HG02938 (cell line): ENCODE results near the gene TUBGCP2.
A peak's percentile ranks its signal among the peaks of the same experiment; 100 is the strongest.

ENCODE experiments used
- ATAC-seq: cut with Tn5 transposase; IDR thresholded peaks from one replicate; pipeline ENCODE4 v1.9.1; 2021; ENCODE audit warnings: mild to moderate bottlenecking, moderate library complexity; ENCODE audit not compliant: unreplicated experiment

Gene TUBGCP2

DNA sequence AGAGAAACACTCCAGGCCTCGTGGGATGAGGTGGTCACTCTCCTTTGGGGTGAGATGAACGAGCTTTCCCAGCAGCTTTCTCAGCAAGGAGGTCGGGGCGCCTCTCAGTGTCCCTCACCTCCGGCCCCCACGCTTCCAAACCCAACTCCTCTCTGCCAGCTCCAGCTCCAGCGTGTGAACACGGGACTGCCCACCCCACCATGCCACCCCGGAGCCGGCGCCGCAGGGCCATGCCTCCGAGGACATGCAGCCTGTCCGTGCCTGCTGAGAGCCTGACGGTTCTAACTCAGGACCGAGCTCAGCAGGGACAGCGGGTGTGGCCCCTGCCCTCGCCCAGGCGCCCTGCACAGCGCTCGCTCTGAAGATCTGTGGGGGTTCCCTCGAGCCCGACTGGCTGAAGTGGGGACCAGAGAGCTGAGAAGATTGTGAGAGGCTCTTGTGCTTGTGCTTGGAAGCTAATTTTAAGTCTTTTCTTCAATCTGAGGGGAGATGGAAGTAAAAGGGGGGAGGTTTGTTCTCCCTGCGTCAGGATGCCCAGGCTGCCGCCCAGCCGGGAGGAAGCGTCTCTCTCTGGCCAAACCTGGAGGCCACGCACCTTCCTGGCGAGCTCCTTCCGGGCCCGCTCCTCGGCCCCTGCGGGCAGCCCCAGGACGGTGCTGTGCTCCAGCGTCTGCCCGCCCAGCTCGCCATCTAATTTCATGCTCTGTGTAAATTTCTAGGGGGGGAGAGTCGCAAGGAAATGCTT lies 26.9 kb downstream of the TUBGCP2 start:
- ATAC-seq: no peak

DNA sequence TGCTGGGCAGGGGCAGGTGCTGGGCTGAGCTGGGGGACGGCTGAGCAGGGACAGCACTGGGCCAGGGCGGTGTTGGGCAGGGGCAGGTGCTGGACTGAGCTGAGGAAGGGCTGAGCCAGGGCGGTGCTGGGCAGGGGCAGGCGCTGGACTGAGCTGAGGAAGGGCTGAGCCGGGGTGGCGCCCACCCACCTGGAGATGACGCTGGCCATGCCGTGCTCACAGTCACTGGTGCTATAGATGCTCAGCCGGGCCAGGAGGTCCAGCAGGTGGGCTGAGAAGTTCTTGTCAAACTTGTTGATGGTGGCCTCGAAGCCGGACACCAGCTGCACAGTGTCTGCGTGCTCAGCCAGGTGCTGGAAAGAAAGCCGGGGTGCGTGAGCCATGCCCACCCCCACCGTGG lies 27.6 kb downstream of the TUBGCP2 start:
- ATAC-seq: no peak

DNA sequence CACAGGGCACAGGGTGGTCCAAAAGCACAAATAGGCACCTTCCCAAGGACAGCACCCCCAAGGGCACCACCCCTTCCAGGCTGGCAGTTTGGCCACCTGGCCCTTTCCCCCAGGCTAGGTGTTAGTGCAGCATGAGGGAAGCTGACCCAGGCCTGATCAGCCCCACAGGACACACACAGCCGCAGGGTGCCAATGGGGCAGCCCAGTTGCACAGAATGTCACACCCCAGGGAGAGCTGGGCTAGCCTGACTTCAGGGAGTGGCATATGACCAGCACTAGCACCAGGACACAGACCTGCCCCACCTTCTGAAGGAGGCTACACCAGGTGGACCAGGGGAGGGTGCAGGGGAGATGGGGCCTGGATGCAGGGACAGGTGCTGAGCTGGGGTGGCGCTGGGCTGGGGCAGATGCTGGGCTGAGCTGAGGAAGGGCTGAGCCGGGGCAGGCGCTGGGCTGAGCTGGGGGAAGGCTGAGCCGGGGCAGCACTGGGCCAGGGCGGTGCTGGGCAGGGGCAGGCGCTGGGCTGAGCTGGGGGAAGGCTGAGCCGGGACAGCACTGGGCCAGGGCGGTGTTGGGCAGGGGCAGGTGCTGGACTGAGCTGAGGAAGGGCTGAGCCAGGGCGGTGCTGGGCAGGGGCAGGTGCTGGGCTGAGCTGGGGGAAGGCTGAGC lies 28.1 kb downstream of the TUBGCP2 start:
- no peak for ATAC-seq

DNA sequence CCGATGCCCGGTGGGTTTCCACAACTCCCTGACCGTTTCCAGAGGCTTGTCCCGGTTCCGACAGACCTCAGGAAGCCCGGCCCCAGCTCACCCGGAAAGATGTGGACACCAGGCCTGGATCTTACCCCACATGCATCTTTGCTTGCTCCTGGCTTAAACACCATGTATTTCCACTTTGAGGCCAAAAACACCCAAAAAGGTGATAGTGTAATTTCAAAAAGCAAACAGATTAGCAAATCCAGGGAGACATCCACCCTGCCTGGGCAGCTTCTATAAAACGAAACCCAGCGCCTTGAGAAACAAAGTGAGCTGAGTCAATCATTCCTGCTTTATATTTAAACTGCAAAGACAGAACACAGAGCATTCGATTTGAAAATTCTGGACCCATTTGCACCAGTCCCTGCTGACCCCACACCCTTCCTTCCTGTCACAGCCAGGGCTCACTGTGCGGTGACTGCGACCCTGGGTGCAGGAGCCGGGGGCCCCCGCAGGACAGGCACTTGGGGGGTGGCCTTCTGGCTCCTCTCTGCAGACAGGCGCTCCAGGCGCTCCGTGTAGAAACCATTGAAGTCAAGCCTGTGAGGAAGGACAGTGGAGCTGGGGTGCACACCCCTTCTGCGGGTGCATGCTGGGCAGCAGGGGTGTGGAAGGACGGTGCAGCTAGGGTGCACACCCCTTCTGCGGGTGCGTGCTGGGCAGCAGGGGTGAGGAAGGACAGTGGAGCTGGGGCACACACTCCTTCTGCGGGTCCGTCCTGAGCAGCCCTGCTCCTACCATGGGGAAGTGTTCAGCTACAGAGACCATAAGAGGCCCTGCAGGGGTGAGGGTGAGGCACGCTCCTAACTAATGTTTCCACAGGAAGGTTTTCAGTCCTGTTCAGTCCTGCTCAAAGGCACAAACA lies 29.1 kb downstream of the TUBGCP2 start:
- no peak for ATAC-seq

DNA sequence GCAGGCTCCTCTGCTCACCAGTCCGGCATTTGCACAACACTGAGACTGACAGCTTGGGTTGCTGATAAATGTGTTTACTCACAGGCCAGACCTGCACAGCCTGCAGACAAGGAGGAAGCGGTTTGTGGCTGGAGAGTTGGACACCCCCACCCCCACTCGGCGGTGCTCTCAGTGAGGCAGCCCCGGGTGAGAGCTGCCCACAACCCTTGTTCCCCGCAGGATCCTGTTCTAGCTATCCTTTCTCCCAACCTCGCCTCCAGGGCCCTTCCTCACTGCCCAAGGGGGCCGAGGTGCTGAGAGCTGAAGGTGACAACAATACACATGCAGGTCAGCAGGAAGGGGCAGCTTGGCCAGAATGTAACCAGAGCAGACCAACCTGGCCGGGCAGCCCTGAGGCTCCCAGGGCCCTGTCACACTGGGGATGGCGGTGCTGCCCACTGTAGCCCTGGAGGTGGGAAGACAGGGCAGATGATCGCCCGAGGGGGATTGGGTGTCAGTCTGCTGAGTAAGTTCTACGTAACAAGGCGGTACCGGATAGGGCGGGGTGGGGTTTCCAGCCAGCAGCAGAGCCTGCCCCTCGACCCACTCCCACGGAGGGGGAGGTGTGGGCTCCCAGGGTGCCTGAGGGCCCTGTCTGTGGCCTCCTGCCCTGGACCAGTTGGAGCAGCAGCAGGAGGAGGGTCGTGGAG lies 30.0 kb downstream of the TUBGCP2 start:
- ATAC-seq: peak; percentile 49

DNA sequence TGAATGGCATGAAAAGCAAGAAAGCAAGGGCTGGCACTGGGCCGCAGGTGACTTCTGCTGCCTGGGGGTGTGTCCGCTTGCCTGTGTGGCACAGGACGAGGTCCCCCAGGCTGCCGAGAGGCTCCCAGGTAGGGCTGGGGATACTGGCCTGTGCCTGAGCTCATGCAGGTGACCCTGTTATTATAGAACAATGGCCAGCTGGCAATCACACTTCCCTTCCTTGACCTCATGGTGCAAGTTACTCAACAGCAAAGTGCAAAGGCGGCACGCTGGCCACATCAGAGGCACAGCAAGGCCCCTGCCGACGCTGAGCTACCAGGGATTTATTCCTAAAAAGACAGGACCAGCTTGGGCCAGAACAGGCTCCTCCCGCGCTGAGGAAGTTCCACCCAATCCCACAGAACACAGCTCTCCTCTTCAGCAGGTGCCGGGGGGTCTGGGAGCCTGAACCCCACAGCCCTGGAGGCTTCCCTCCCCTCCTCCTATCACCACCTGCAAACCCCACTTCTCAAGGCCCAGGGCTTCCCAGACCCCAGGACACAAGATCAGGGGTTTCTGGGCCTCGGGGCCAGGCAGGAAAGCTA lies 30.6 kb downstream of the TUBGCP2 start:
- no peak for ATAC-seq

DNA sequence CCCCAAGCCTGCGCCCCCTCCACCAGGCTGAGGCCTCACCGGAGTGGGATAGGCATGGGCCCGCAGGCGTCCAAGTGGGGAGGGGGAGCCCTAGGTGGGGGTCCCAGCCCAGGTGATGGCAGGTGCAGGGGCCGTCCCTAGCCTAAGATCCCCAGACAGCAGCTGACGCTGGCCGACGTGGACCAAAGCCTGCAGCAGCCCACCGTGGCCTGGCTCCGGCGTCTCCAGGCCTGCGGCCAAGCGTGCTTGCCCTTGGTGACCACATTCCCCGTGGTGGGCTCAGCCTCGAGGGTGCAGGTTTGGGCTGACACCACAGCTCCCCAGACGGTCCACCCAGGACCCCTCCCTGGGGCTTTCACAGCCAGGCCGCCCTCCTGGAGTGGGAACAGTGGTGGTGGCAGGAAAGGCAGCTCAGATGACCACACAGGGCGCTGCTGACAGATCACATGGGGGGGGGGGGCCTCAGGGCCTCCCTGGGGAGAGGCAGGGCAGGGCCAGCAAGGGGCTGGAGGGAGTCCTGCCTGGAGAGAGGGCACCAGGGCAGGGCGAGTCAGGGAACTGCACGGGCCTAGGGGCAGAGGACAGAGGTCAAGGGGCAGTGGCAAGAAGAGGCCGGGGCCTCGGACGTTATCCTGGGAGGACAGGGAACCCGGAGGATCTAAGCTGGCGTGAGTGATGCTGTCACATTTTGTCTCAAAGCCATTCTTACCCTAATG lies 31.2 kb downstream of the TUBGCP2 start:
- no peak for ATAC-seq

DNA sequence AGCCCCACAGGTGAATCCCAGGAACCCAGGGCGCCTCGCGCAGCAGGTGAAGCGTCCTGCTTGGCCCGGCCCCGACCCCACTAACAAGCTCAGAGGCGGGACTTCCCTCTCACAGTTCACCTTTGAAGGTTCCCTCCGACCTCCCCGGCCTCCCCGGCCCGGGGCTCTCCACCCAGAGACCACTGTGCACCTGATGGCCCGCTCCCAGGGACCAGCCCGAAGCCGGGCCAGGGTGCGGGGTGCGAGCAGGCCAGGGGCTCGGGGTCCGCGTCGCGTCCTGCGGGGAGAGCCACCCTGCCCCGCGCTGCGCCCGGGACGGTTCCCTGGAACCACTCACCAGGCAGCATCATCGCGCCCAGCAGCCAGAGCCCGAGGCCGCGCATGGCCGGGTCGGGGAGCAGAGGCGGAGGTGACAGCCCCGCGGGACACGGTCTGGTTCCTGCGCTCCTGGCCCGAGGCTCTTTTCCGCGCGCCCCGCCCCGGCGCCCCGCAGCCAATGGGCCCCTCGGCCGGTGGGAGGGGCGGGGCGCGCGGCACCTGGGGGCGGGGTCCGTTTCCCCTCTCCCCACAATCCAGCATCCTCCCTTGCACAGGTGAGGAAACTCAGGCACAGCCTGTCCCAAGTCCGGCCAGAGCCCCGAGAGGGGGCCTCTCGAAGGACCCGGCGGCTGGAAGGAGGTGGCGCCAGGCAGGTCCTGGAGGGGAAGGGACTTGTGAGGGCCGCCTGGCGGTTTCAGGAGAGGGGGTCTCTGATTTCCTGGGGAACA lies 32.1 kb downstream of the TUBGCP2 start, which contains the start of gene ADAM8:
Gene ADAM8 (minus strand): TSS at position 434 of the 767 bp plus-strand sequence. CDS start 51 bp downstream, at position 383.
- ATAC-seq: peak; percentile 34

DNA sequence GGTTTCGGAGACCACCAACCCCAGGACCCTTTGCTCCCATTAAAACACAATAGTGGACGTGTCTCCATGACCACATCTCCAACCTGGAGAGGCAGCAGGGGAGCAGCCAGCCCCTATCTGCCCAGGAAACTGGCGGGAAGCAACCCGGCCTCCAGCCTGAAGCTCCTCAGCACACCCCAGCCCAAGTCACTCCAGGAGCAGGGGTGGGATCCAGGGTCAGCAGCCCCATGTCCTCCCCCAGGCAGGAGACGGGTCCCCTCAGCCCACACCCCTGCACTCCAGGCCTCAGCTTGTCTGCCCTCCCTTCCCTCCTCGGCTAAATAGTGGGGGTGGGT lies 32.6 kb downstream of the TUBGCP2 start:
- ATAC-seq: no peak

DNA sequence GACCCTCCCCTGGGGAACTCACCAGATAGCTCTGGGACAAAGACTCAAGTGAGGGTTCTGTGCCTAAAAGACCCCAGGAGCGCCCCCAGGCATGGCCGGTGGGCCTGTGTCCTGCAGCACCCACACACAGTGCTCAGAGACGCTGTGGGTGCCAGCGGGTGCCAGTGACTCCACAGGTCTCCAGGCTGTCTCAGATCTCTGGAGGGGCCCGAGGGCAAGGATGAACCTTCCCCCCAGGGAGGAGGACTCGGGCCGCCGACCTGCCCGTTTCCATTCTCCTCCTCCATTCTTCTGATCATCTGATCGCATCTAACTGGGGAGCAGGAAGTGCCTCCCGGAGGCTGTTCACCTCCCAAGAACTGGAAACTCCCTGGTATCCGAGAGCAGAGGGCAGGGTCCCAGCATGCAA lies 33.0 kb downstream of the TUBGCP2 start:
- ATAC-seq: peak; percentile 32

DNA sequence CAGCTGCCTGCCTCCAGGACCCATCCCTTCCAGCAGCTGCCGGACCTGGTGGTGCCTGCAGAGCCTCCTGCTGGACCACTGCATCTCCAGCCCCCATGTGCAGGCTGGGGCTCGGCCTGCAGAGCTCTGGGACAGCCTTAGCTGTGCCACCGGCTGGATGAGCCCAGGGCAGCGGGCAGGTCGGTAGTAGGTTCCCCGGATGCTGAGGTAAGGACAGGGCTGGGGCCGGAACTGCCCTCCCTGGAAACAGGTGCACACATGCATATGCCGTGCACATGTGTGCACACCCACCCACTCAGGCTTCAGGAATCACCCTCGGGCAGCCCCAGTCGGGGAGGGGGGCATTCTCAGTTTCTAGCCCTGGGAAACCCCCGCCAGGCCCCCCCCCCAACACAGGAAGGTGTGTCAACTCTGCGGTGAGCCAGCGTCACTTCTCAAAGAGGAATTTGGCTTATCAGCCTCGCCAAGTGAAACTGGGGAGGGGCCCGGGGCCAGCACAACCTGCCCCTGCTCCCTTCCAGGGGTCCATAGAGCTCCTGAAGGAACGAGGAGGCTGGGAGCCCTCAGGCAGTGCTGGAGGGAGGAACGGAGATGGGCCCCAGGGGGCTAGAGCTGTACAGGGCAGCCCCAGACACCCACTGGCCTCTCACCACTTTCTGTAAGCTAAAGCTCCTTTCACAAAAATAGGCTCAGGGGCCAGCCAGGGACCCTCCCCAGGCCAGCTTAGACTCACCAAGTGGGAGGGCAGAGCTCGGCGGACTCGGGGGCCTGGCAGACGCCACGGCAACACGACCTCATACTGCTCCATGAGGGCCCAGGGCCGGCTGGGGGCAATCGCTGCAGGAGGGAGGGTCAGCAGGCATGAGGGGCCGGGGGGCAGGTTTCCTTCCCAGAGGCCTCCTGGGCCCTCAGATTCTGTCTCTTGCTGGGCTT lies 33.7 kb downstream of the TUBGCP2 start:
- ATAC-seq: peak; percentile 47

DNA sequence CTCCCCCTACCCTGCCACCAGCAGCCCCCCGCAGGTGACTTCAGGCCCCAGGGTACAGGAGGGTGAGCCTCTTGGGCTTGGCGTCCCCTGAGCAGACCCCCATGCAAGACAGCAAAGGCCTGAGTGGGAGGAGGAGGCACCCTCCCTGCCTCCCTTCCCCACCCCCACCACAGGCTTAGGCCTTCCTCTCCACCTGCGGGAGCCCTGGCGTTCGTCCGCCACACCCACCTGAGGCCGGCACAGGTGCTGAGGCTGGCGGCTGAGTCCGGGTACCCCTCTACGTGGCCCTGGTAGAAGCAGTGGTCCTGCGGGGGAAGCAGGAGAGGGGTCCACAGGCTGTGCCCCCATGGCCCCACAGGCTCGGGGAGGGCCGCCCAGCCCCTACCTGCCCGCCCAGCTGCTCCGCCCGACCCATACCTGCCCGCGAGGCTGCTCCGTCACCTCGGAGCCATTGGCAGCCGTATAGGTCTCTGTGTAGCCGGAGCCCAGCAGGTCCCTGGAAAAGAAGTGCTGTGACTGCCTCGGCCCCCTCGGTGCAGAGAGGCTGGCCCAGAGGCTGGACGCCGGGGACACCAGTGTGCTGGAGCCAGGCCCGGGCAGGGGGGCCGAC lies 35.0 kb downstream of the TUBGCP2 start:
- no peak for ATAC-seq

DNA sequence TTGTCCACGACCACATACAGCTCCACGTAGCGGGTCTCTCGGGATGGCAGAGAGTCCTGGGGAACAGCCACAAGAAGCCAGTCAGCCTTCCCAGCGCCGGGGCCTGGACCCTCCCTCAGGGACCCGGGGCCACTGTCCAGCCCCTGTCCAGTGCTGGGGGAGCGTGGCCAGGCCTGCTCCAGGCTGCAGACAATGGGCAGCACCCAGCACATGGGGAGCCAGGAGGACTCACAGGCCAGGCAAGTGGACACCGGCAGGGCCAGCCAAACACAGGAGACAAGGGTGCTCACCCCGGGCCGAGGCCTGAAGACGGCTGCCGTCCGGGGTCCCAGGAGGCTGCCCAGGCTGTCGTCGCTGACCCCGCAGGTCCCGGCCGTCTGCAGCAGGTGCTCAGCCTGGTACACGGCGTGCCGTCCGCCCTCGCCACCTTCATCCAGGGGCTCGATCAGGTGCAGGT lies 35.7 kb downstream of the TUBGCP2 start:
- no peak for ATAC-seq

DNA sequence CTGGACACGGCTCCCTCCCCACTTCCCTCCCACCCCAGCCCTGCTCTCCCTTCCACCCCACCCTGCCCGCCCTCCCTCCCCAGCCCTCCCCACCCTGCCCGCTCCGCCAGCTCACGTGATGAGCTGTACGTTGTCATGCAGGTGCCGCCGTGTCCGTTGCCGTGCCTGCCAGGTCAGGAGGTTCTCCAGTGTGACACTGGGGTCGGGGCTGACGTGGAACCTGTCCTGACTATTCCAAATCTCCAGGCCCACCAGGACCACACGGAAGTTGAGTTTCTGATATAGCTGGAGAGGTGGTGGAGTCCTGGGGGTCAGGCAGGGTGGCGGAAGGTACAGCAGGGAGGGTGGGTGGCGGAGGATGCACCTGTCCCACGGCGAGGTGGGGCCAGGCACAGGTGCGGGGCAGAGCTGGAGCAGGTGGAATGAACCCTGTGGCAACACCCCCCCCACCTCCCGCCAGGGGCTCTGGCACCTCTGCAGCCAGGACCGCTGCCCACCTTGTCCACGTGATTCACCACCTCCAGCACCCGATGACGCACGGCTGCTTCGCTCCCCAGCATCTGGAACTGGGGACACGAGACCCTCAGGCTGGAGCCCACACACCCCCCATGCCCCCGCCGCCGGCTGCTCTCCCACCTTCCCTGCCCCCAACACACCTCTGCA lies 36.2 kb downstream of the TUBGCP2 start:
- ATAC-seq: no peak

DNA sequence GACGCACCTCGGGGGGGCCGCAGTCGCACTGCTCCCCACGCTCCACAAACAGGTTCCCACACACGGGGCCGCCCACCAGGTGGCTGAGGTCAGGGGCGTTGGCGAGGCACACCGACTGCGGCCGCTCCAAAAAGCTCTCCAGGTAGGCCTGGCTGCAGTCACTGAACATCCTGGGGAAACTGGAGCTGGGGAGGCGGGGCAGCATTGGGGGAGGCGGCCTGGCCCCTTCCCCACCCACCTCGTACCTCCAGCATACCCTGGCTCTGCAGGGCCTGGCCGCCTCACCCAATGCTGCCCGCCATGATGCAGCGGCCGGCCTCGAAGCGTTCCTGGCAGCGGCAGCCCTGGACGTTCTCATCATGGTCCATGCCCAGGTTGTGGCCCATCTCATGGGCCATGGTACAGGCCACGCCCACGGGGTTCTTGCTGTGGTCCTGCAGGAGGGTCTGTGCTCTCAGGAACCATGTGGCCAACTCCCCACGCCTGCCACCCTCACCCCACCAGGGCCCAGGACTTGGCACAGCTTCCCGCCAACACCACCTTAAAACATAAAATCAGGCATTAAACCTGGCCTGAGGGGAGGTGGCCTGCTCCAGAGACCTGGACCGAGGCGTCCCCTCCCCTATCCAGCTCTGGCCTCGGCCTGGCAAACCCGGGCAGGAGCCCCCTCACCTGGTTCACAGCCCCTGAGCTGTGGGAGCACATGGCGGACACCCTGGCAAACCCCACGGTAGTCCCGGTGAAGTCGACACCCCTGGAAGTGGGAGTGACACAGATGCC lies 37.0 kb downstream of the TUBGCP2 start:
- ATAC-seq: no peak

DNA sequence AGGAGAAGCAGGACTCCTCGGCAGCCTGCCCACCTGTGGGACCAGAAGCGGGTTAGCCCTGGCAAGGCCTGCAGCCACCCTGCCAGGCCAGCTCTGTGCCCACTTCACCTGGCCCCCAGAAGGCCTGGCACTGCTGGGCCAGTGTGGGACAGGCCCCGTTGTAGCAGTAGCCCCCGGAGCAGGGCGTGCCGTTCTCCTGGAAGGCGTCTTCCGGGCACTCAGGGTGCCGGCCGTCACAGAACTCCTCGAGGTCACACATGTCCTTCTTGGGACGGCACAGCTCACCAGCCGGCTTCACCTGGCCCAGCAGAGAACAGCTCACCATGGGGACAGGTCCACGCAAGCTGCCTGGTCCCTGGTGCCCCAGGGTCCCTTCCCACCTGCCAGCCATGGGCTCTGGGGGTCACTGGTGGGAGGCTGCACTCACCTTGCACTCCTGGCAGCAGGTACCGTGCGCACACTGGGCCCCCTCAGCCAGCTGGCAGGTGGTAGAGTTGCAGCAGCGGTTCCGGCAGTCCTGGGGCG lies 37.8 kb downstream of the TUBGCP2 start:
- no peak for ATAC-seq
